GM23248 (cell line): ENCODE results near the gene RTN4RL1. TPM values are rescaled to one million over a fixed set of nuclear protein-coding genes. Genes with fewer than 3 reads are reported as not detected.

Experiments
- DNase-seq: peaks from one replicate; pipeline ENCODE4 v3.0.0-alpha.2; 2015
- H2AFZ ChIP-seq: fragments of 200-600 bp; sonication (generic); 2 replicates; pipeline ENCODE4 v1.6.1; 2016; ENCODE audit warnings: antibody characterized with exemption
- H3F3A ChIP-seq: fragments of 200-600 bp; sonication (generic); 2 replicates; pipeline ENCODE4 v1.6.1; 2016; ENCODE audit warnings: mild to moderate bottlenecking, antibody characterized with exemption, mixed run types; ENCODE audit not compliant: insufficient read depth
- H3K27ac ChIP-seq: fragments of 200-600 bp; sonication (generic); 2 replicates; pipeline ENCODE4 v1.5.1; 2016; ENCODE audit warnings: mild to moderate bottlenecking
- H3K27me3 ChIP-seq: fragments of 200-600 bp; sonication (generic); replicated peaks from 2 replicates; pipeline ENCODE4 v1.6.1; 2016; ENCODE audit warnings: mild to moderate bottlenecking; ENCODE audit not compliant: insufficient read depth
- H3K36me3 ChIP-seq: fragments of 200-600 bp; sonication (generic); 2 replicates; pipeline ENCODE4 v1.6.1; 2016; ENCODE audit warnings: low read depth, mild to moderate bottlenecking
- H3K4me1 ChIP-seq: fragments of 200-600 bp; sonication (generic); 2 replicates; pipeline ENCODE4 v1.6.1; 2016; ENCODE audit warnings: mild to moderate bottlenecking; ENCODE audit not compliant: insufficient read depth
- H3K4me2 ChIP-seq: fragments of 200-600 bp; sonication (generic); one replicate; pipeline ENCODE4 v1.6.1; 2016; ENCODE audit warnings: mild to moderate bottlenecking; ENCODE audit not compliant: unreplicated experiment
- H3K4me3 ChIP-seq: fragments of 200-600 bp; sonication (generic); 2 replicates; pipeline ENCODE4 v1.5.1; 2016; ENCODE audit warnings: mild to moderate bottlenecking
- H3K79me2 ChIP-seq: fragments of 200-600 bp; sonication (generic); 2 replicates; pipeline ENCODE4 v1.6.1; 2016; ENCODE audit warnings: mild to moderate bottlenecking; ENCODE audit not compliant: insufficient read depth
- H3K9ac ChIP-seq: fragments of 200-600 bp; sonication (generic); 2 replicates; pipeline ENCODE4 v1.6.1; 2016; ENCODE audit warnings: mild to moderate bottlenecking
- H3K9me2 ChIP-seq: fragments of 200-600 bp; sonication (generic); 2 replicates; pipeline ENCODE4 v1.6.1; 2016; ENCODE audit warnings: mixed run types, mild to moderate bottlenecking, moderate library complexity; ENCODE audit not compliant: insufficient read depth
- H3K9me3 ChIP-seq: fragments of 200-600 bp; sonication (generic); one replicate; pipeline ENCODE4 v1.6.1; 2017; ENCODE audit warnings: low read depth
- H4K20me1 ChIP-seq: fragments of 200-600 bp; sonication (generic); 2 replicates; pipeline ENCODE4 v1.6.0; 2016; ENCODE audit not compliant: insufficient read depth
- EZH2 ChIP-seq: fragments of 200-600 bp; sonication (generic); IDR thresholded peaks from 2 replicates; pipeline ENCODE4 v1.6.1; 2018; ENCODE audit warnings: antibody characterized with exemption, mild to moderate bottlenecking; ENCODE audit not compliant: insufficient read depth, poor library complexity, severe bottlenecking
- EZH2phosphoT487 ChIP-seq: fragments of 200-600 bp; sonication (generic); IDR thresholded peaks from 2 replicates; pipeline ENCODE4 v1.6.1; 2018; ENCODE audit warnings: antibody characterized with exemption, moderate library complexity, mild to moderate bottlenecking, low read depth; ENCODE audit not compliant: insufficient read depth
- WGBS, 2 experiments: methylation state at CpG; one replicate each; pipeline ENCODE4 v1.1.6; 2015 to 2017; ENCODE audit warnings: low lambda C conversion rate in 2 of 2, low coverage in 1 of 2; ENCODE audit errors: missing lambda C conversion rate in 2 of 2; 5-methylcytosine and 5-hydroxymethylcytosine counted together
- in situ Hi-C: fragments of 300-500 bp; cut with MboI; formaldehyde crosslinking; loops from 2 replicates; pipeline ENCODE4 v1.15.0; 2020
- polyA plus RNA-seq: library from polyadenylated mRNA; unstranded; fragments of >200 nt; fragmentation: Nextera tagmentation; extraction: Ambion mirVana; gene quantifications from 2 replicates; pipeline ENCODE4 v1.2.1, GENCODE V29; 2016
- total RNA-seq: library from RNA; depleted of rRNA; stranded (reverse); fragments of >200 nt; shearing (Covaris generic); gene quantifications from 2 replicates; pipeline ENCODE4 v1.2.3, GENCODE V29; 2014

RTN4RL1 gene
- total and polyA plus RNA-seq, 2 experiments from 2014 or later, result 0.22 TPM; not detected in 1

- no peaks in the 10 kb centered on the region for H4K20me1 ChIP-seq
- no peak overlapping the region for H3K27ac ChIP-seq
- H3K36me3 ChIP-seq, result no peaks in the 10 kb centered on the region
- no peaks in the 10 kb centered on the region for H3K4me1 ChIP-seq
- H3F3A ChIP-seq, result no peaks in the 10 kb centered on the region
- no peaks in the 10 kb centered on the region for H3K79me2 ChIP-seq
- DNase-seq, result no peak
- peaks cover 25% of the 10 kb centered on the region for H3K27me3 ChIP-seq
- no peak overlapping the region for H3K9ac ChIP-seq
- H2AFZ ChIP-seq, result no peak overlapping the region
- H3K9me3 ChIP-seq, result no peaks in the 10 kb centered on the region
- WGBS, 2 experiments, result 45 to 62% methylated on average over 4 of the region's 4 CpGs
- H3K4me2 ChIP-seq, result no peak overlapping the region
- no peaks in the 10 kb centered on the region for H3K9me2 ChIP-seq
- H3K4me3 ChIP-seq, result no peak overlapping the region
- no peak for TF ChIP-seq EZH2
- TF ChIP-seq EZH2phosphoT487, result no peak
- in situ Hi-C loops, result no loop called here
Observed at GRCh38 chr17:1976000-1976682, 49.0 kb downstream of the RTN4RL1 start.

GRCh38 chr17:1975573-1975972 is 49.6 kb downstream of the RTN4RL1 start:
- in situ Hi-C loops, result no loop called here
- peaks cover 25% of the 10 kb centered on the region for H3K27me3 ChIP-seq

GRCh38 chr17:1972487-1973160 is 52.5 kb downstream of the RTN4RL1 start:
- Histone ChIP-seq H2AFZ (no peak overlapping the region), H3K9me2 (no peaks in the 10 kb centered on the region), H3K9ac (no peak overlapping the region), H3K79me2 (no peaks in the 10 kb centered on the region), H3K4me3 (no peak overlapping the region), H3K4me2 (no peak overlapping the region), H3K4me1 (no peaks in the 10 kb centered on the region), H4K20me1 (no peaks in the 10 kb centered on the region), H3K9me3 (no peaks in the 10 kb centered on the region), H3K27ac (no peak overlapping the region), H3K36me3 (no peaks in the 10 kb centered on the region), H3F3A (no peaks in the 10 kb centered on the region), H3K27me3 (peaks cover 20% of the 10 kb centered on the region)
- in situ Hi-C loops, result no loop called here
- DNase-seq, result no peak
- 78 to 80% methylated on average over 23 of the region's 23 CpGs for WGBS, 2 experiments
- TF ChIP-seq EZH2phosphoT487 (no peak), EZH2 (no peak)

More at GRCh38 chr17:1975573-1975972, 49.6 kb downstream of the RTN4RL1 start:
- no peak overlapping the region for H3K9ac ChIP-seq
- no peak overlapping the region for H3K4me2 ChIP-seq
- H3K36me3 ChIP-seq, result no peaks in the 10 kb centered on the region
- no peaks in the 10 kb centered on the region for H3K4me1 ChIP-seq
- no peaks in the 10 kb centered on the region for H3K9me3 ChIP-seq
- no peaks in the 10 kb centered on the region for H3K79me2 ChIP-seq
- no peaks in the 10 kb centered on the region for H4K20me1 ChIP-seq
- H3K27ac ChIP-seq, result no peak overlapping the region
- H3F3A ChIP-seq, result no peaks in the 10 kb centered on the region
- H3K4me3 ChIP-seq, result no peak overlapping the region
- no peak for DNase-seq
- 78 to 82% methylated on average over 10 of the region's 10 CpGs for WGBS, 2 experiments
- TF ChIP-seq EZH2, result no peak
- TF ChIP-seq EZH2phosphoT487, result no peak
- no peak overlapping the region for H2AFZ ChIP-seq
- no peaks in the 10 kb centered on the region for H3K9me2 ChIP-seq

- H3K36me3 ChIP-seq, result no peaks in the 10 kb centered on the region
- DNase-seq, result no peak
- H3K79me2 ChIP-seq, result no peaks in the 10 kb centered on the region
- no peak overlapping the region for H2AFZ ChIP-seq
- no peak overlapping the region for H3K27ac ChIP-seq
- no peaks in the 10 kb centered on the region for H3K4me1 ChIP-seq
- in situ Hi-C loops, result no loop called here
- no peaks in the 10 kb centered on the region for H3K9me3 ChIP-seq
- 76 to 79% methylated on average over 12 of the region's 12 CpGs for WGBS, 2 experiments
- no peaks in the 10 kb centered on the region for H3K9me2 ChIP-seq
- no peak overlapping the region for H3K4me2 ChIP-seq
- peaks cover 5% of the 10 kb centered on the region; the same call in 1 of the 2 replicates for H3K27me3 ChIP-seq
- H3F3A ChIP-seq, result no peaks in the 10 kb centered on the region
- no peaks in the 10 kb centered on the region for H4K20me1 ChIP-seq
- no peak overlapping the region for H3K4me3 ChIP-seq
- no peak for TF ChIP-seq EZH2
- no peak for TF ChIP-seq EZH2phosphoT487
- H3K9ac ChIP-seq, result no peak overlapping the region
Observed at GRCh38 chr17:1970843-1971384, 54.2 kb downstream of the RTN4RL1 start.
